Hepatocyte (in vitro differentiated cells): ENCODE results near the gene RORC.

ENCODE experiments used
- EZH2 ChIP-seq: fragments of 200-600 bp; sonication (generic); IDR thresholded peaks from 2 replicates; pipeline ENCODE4 v1.6.1; 2016; ENCODE audit warnings: antibody characterized with exemption, mild to moderate bottlenecking, borderline replicate concordance
- EZH2phosphoT487 ChIP-seq: fragments of 200-600 bp; sonication (generic); IDR thresholded peaks from one replicate; pipeline ENCODE4 v1.6.1; 2018; ENCODE audit warnings: antibody characterized with exemption, mild to moderate bottlenecking, low read depth, moderate library complexity; ENCODE audit not compliant: unreplicated experiment, severe bottlenecking
- TF ChIP-seq, protein P1 (sequence below): fragments of 200-600 bp; sonication (generic); IDR thresholded peaks from 2 replicates; pipeline ENCODE4 v1.5.1; 2016; ENCODE audit warnings: antibody characterized with exemption, mild to moderate bottlenecking; ENCODE audit not compliant: poor library complexity

DNA sequence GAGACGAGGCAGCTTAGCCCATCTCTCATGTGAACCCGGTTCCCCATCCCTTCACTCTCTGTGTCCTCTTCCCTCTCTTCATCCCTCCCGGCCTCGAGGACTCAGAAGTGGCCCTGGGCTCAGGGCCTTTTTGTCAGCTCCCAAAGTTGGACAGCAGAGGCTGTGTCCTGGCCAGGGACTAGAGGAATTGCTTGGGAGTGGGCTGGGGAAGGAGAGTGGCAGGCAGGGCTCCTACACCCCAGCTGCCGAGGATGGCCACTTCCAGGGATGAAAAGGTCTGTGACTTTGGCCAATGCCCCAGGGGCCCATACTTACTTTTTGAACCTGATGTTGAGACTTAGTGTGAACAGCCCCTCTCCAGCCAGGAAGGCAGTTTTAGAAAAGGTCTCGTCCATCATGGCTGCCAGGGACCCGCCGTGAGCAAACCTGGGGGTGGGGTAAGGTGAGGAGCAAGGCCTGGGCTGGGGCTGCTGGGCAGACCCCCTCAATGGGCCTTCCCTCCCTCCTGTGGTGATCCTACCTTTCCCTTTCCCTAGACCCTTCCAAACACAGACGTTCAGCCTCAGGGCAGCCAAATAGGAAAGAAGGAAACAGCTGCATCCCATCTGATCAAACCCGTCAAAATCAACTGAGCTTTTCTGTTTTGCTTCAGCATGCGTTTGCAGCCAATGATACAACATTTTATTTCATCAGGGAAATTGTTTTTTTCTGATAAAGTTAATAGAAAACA is 16.4 kb upstream of the RORC start:
- TF ChIP-seq, protein P1, sequence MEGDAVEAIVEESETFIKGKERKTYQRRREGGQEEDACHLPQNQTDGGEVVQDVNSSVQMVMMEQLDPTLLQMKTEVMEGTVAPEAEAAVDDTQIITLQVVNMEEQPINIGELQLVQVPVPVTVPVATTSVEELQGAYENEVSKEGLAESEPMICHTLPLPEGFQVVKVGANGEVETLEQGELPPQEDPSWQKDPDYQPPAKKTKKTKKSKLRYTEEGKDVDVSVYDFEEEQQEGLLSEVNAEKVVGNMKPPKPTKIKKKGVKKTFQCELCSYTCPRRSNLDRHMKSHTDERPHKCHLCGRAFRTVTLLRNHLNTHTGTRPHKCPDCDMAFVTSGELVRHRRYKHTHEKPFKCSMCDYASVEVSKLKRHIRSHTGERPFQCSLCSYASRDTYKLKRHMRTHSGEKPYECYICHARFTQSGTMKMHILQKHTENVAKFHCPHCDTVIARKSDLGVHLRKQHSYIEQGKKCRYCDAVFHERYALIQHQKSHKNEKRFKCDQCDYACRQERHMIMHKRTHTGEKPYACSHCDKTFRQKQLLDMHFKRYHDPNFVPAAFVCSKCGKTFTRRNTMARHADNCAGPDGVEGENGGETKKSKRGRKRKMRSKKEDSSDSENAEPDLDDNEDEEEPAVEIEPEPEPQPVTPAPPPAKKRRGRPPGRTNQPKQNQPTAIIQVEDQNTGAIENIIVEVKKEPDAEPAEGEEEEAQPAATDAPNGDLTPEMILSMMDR = no peak
- TF ChIP-seq EZH2phosphoT487 (no peak), EZH2 (no peak)
